Smooth muscle cell (in vitro differentiated cells): ENCODE results near the gene TESK1. TPM values are rescaled to one million over a fixed set of nuclear protein-coding genes. Genes with fewer than 3 reads are reported as not detected.
A peak's percentile ranks its signal among the peaks of the same experiment; 100 is the strongest.

ENCODE experiments used
- DNase-seq: peaks from one replicate; lab custom pipeline; 2025; ENCODE audit not compliant: unreplicated experiment; lab: John Stamatoyannopoulos, UW
- H2AFZ ChIP-seq: fragments of 200-600 bp; sonication (generic); 2 replicates; pipeline ENCODE4 v1.6.0; 2016; ENCODE audit warnings: antibody characterized with exemption, low read depth, mild to moderate bottlenecking
- H3F3A ChIP-seq: fragments of 200-600 bp; sonication (generic); 2 replicates; pipeline ENCODE4 v1.6.0; 2017; ENCODE audit warnings: antibody characterized with exemption, low read depth
- H3K27ac ChIP-seq: fragments of 200-600 bp; sonication (generic); 2 replicates; pipeline ENCODE4 v1.5.1; 2016; ENCODE audit warnings: low read depth, mild to moderate bottlenecking
- H3K27me3 ChIP-seq: fragments of 200-600 bp; sonication (generic); 2 replicates; pipeline ENCODE4 v1.6.1; 2016; ENCODE audit warnings: low read depth, mild to moderate bottlenecking
- H3K36me3 ChIP-seq: fragments of 200-600 bp; sonication (generic); 2 replicates; pipeline ENCODE4 v1.5.1; 2016; ENCODE audit warnings: low read depth
- H3K4me1 ChIP-seq: fragments of 200-600 bp; sonication (generic); 2 replicates; pipeline ENCODE4 v1.5.1; 2016; ENCODE audit warnings: low read depth
- H3K4me2 ChIP-seq: fragments of 200-600 bp; sonication (generic); 2 replicates; pipeline ENCODE4 v1.6.0; 2016; ENCODE audit warnings: mild to moderate bottlenecking
- H3K4me3 ChIP-seq: fragments of 200-600 bp; sonication (generic); 2 replicates; pipeline ENCODE4 v1.5.1; 2016; ENCODE audit warnings: mild to moderate bottlenecking
- H3K79me2 ChIP-seq: fragments of 200-600 bp; sonication (generic); 2 replicates; pipeline ENCODE4 v1.6.0; 2016; ENCODE audit warnings: low read depth, mild to moderate bottlenecking
- H3K9ac ChIP-seq: fragments of 200-600 bp; sonication (generic); 2 replicates; pipeline ENCODE4 v1.6.0; 2016; ENCODE audit warnings: low read depth
- H3K9me3 ChIP-seq: fragments of 200-600 bp; sonication (generic); replicated peaks from 2 replicates; pipeline ENCODE4 v1.5.1; 2016; ENCODE audit warnings: low read depth
- H4K20me1 ChIP-seq: fragments of 200-600 bp; sonication (generic); 2 replicates; pipeline ENCODE4 v1.6.0; 2016; ENCODE audit warnings: low read depth
- WGBS: methylation state at CpG from one replicate; pipeline ENCODE4 v1.1.7; 2016; ENCODE audit warnings: low lambda C conversion rate; 5-methylcytosine and 5-hydroxymethylcytosine counted together
- polyA plus RNA-seq: library from polyadenylated mRNA; unstranded; fragments of >200 nt; fragmentation: Nextera tagmentation; extraction: Ambion mirVana; gene quantifications from 2 replicates; pipeline ENCODE4 v1.2.1, GENCODE V29; 2016
- total RNA-seq: library from RNA; depleted of rRNA; stranded (reverse); fragments of >200 nt; gene quantifications from 2 replicates; pipeline ENCODE4 v1.2.3, GENCODE V29; 2014
- TF ChIP-seq, protein P1 (sequence below): fragments of 200-600 bp; sonication (generic); IDR thresholded peaks from 2 replicates; pipeline ENCODE4 v1.5.1; 2017; ENCODE audit warnings: borderline replicate concordance, mild to moderate bottlenecking, antibody characterized with exemption; ENCODE audit not compliant: insufficient read depth, poor library complexity, severe bottlenecking

Gene TESK1
- total and polyA plus RNA-seq, 2 experiments from 2014 or later = 14.2 to 19.4 TPM

DNA sequence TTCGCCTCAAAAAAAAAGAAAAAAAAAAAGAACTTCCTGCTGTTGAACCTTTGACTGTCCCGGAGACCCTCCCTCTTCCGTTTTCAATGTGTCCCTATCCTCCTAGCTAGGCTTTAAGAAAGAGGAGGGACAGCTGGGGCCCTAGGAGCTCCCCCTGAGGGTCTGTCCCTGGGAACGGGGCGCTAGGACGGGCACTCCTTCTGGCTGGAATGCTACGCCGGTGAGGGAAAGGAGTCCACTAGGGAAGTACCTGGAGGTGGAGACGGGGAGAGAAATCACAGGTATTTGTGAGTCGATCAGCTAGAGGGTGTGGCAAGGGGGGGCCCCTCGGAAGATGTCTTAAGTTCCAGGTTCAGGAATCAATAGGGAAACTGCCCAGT, 41.1 kb downstream of the TESK1 start:
- Histone ChIP-seq H3K4me1 (peaks cover 4% of the 10 kb centered on the region), H3K27ac (peak overlapping the region; percentile 81), H3K4me3 (peak overlapping the region; percentile 88), H3K36me3 (no peaks in the 10 kb centered on the region), H3K79me2 (no peaks in the 10 kb centered on the region), H3K27me3 (no peaks in the 10 kb centered on the region), H3K9ac (peak overlapping the region; percentile 84), H3K4me2 (peak overlapping the region; percentile 97), H3K9me3 (no peaks in the 10 kb centered on the region), H3F3A (no peaks in the 10 kb centered on the region), H4K20me1 (no peaks in the 10 kb centered on the region), H2AFZ (peak overlapping the region; percentile 100)
- WGBS = 3% methylated on average over 11 of the region's 11 CpGs
- DNase-seq = peak; percentile 52
- TF ChIP-seq, protein P1, sequence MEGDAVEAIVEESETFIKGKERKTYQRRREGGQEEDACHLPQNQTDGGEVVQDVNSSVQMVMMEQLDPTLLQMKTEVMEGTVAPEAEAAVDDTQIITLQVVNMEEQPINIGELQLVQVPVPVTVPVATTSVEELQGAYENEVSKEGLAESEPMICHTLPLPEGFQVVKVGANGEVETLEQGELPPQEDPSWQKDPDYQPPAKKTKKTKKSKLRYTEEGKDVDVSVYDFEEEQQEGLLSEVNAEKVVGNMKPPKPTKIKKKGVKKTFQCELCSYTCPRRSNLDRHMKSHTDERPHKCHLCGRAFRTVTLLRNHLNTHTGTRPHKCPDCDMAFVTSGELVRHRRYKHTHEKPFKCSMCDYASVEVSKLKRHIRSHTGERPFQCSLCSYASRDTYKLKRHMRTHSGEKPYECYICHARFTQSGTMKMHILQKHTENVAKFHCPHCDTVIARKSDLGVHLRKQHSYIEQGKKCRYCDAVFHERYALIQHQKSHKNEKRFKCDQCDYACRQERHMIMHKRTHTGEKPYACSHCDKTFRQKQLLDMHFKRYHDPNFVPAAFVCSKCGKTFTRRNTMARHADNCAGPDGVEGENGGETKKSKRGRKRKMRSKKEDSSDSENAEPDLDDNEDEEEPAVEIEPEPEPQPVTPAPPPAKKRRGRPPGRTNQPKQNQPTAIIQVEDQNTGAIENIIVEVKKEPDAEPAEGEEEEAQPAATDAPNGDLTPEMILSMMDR = peak; percentile 33

DNA sequence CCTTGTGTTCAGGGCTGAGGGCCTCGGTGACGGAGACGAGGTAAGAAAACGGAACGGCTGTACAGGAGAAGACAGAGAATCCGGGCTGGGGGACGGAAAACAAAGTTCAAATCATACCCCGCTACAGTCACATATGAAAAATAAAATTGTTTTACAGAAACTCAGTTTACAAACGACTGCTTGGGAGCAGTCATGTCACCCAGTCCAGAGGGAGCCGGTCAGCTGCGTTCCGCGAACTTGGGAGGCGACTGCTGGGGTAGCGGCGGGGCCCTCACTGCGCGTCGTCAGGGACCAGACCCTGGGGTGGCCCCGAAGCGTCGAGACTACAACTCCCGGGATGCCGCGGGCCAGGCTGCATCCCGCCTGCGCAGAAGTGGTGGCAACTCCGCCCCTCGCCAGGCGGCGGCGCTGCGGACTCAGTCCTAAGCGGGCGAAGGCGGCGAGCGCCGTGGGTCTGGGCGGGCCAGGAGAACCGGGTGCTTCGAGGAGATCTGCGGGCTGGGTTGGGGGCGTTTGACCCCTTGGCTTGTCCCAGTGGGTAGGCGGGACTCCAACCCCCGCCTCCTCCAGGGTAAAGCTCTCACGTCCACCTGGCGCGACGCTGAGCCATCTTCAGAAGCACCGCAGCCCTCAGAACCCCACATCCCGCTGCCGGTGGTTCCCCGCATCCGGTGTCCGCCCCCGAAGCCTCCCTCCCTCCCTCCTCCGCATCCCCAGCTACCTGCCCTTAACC, 41.6 kb downstream of the TESK1 start:
- DNase-seq = peak; percentile 85
- Histone ChIP-seq H3K27me3 (no peaks in the 10 kb centered on the region), H3K36me3 (no peaks in the 10 kb centered on the region), H3K4me1 (peaks cover 4% of the 10 kb centered on the region), H3K79me2 (no peaks in the 10 kb centered on the region), H3K4me3 (peak overlapping the region; percentile 88), H3K27ac (peak overlapping the region; percentile 81), H3K9me3 (no peaks in the 10 kb centered on the region), H2AFZ (peak overlapping the region; percentile 100), H3F3A (no peaks in the 10 kb centered on the region), H4K20me1 (no peaks in the 10 kb centered on the region), H3K4me2 (peak overlapping the region; percentile 97), H3K9ac (peak overlapping the region; percentile 84)
- TF ChIP-seq, protein P1 = peak; percentile 77
- WGBS = under 1% methylated on average over 48 of the region's 58 CpGs

DNA sequence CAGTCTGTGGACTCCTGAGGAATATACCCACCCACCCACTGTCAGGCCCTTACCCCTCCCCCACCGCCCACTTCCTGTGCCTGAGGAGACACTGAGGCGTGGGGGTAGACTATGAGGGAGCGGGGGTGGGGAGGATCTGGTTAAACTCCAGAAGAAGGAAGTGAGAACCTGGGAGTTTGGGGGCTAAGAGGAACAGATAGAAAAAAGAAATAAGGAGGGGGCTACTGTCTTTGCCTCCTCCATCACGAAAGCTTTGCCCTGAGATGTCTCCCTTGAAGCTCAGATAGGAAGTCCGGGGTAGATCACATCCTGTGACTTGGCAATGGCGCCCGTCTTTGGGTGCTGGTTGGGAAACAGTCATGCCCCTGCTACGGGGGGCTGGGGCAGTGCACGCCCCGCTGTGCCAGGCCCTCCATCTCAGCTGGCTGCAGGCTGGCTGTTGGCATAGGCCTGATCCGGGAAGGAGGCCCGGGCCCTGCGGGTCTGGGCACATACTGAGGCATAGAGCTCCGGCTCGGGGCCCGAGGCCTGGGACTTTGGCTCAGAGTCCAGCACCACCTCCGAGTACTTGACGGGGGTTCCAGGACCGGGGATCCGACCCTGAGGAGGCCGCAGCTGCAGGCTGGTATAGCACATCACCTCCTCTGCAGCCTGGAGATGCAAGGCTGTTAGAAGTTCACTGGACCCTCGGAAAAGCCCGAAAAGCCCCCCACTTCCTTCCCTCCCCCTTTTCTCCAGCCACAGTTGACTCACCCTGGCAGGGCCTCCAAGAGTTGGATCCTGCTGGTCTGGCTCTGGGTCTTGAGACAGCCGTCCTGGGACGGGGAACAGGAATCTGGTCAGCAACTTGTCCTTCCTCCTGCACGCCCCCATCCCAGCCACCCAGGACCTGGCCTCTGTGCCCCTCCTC, 44.6 kb downstream of the TESK1 start:
- Histone ChIP-seq H3K79me2 (no peaks in the 10 kb centered on the region), H3K4me3 (no peak overlapping the region), H3F3A (no peaks in the 10 kb centered on the region), H3K27ac (no peak overlapping the region), H4K20me1 (no peaks in the 10 kb centered on the region), H3K27me3 (no peaks in the 10 kb centered on the region), H3K4me1 (peaks cover 4% of the 10 kb centered on the region), H3K36me3 (no peaks in the 10 kb centered on the region), H3K4me2 (no peak overlapping the region), H3K9ac (no peak overlapping the region), H3K9me3 (no peaks in the 10 kb centered on the region), H2AFZ (no peak overlapping the region)
- WGBS = 88% methylated on average over 24 of the region's 26 CpGs
- DNase-seq = no peak
- TF ChIP-seq, protein P1 = no peak
